ENCODE data around the gene TBX1. TPM values are rescaled to one million over a fixed set of nuclear protein-coding genes. Genes with fewer than 3 reads are reported as not detected.
A peak's percentile ranks its signal among the peaks of the same experiment; 100 is the strongest.

TBX1 gene
- total RNA-seq, 1 experiment from 2014 or later: 0.74 TPM

DNA sequence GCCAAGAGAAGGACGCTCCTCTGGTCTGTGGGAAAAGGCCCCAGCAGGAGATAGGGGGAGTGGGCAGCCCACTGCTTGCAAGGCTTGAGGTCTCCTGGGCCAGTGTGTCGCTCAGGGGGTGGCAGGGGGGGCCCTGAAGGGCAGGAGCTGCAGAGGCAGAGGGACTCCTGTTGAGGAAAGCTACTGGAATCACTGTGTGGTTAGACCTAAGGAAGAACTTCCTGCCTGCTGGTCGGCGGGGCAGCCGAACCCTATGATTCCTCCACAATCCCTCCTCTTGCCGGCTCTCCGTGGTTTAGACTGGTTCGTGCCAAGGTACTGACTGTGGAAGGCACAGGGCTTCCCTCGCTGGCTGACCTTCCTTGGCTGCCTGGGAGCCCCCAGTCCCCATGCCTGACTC, 31.1 kb upstream of the TBX1 start:
- Histone ChIP-seq H3K4me3 (no peak overlapping the region), H3K79me2 (ENCODE audit: low read depth) (no peaks in the 10 kb centered on the region), H3K27ac (no peak overlapping the region), H4K20me1 (ENCODE audit: insufficient read depth) (no peaks in the 10 kb centered on the region), H3K9me3 (ENCODE audit: insufficient read depth, low read depth) (no peaks in the 10 kb centered on the region), H3K9me2 (ENCODE audit: insufficient read depth) (no peaks in the 10 kb centered on the region), H3K36me3 (ENCODE audit: low read depth) (no peaks in the 10 kb centered on the region), H3K4me2 (no peak overlapping the region), H3K4me1 (replicated peaks; ENCODE audit: insufficient read depth) (peaks cover 6% of the 10 kb centered on the region), H3F3A (ENCODE audit: insufficient read depth, low read depth) (no peaks in the 10 kb centered on the region), H2AFZ (no peak overlapping the region), H3K27me3 (ENCODE audit: insufficient read depth, low read depth) (no peaks in the 10 kb centered on the region)
- no TSS peak for BruUV-seq (replicated peaks)
- ChIA-PET POLR2A (ENCODE audit: unreplicated experiment) (no interaction called here), CTCF (no interaction called here)
- no peak for TF ChIP-seq EZH2 (IDR thresholded peaks at IDR 0.05; ENCODE audit: low read depth)
- TF ChIP-seq, protein P1, sequence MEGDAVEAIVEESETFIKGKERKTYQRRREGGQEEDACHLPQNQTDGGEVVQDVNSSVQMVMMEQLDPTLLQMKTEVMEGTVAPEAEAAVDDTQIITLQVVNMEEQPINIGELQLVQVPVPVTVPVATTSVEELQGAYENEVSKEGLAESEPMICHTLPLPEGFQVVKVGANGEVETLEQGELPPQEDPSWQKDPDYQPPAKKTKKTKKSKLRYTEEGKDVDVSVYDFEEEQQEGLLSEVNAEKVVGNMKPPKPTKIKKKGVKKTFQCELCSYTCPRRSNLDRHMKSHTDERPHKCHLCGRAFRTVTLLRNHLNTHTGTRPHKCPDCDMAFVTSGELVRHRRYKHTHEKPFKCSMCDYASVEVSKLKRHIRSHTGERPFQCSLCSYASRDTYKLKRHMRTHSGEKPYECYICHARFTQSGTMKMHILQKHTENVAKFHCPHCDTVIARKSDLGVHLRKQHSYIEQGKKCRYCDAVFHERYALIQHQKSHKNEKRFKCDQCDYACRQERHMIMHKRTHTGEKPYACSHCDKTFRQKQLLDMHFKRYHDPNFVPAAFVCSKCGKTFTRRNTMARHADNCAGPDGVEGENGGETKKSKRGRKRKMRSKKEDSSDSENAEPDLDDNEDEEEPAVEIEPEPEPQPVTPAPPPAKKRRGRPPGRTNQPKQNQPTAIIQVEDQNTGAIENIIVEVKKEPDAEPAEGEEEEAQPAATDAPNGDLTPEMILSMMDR (conservative IDR thresholded peaks at IDR 0.05): no peak
- intact Hi-C loops (cut with micrococcal nuclease; ENCODE audit: unreplicated experiment): no loop called here
- no peak for DNase-seq

DNA sequence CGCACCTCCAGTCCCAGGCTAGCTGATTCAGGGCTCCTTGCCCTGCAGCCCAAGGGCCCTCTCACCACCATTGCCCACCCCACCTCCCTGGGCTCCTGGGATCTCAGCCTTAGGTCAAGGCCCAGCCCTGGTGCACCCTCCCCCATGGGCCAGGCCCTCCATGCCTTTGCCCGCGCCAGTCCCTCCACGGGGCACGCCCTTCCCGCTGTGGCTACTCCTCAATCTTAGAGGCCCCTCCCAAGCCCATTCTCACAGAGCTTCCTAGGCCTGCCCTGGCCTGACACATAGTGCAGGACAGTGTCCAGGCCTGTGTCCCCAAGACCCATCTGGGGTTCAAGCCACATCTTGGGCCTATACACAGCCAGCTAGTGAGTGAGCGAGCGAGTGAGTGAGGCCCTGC, 30.4 kb upstream of the TBX1 start:
- Histone ChIP-seq H3F3A (ENCODE audit: insufficient read depth, low read depth) (no peaks in the 10 kb centered on the region), H3K36me3 (ENCODE audit: low read depth) (no peaks in the 10 kb centered on the region), H3K4me1 (replicated peaks; ENCODE audit: insufficient read depth) (peaks cover 6% of the 10 kb centered on the region), H3K9me3 (ENCODE audit: insufficient read depth, low read depth) (no peaks in the 10 kb centered on the region), H3K4me3 (no peak overlapping the region; the same call in 1 of the 2 replicates), H3K27ac (no peak overlapping the region), H2AFZ (no peak overlapping the region), H3K79me2 (ENCODE audit: low read depth) (no peaks in the 10 kb centered on the region), H4K20me1 (ENCODE audit: insufficient read depth) (no peaks in the 10 kb centered on the region), H3K27me3 (ENCODE audit: insufficient read depth, low read depth) (no peaks in the 10 kb centered on the region), H3K9me2 (ENCODE audit: insufficient read depth) (no peaks in the 10 kb centered on the region), H3K4me2 (peak overlapping the region; percentile 74; the same call in 1 of the 2 replicates)
- ChIA-PET POLR2A (ENCODE audit: unreplicated experiment) (interaction anchor here (0.7 to 0.8 kb wide), 2 partner anchors 38 to 182 kb away, joined by 4 to 18 read pairs; no protein-coding TSS in a partner anchor), CTCF (interaction anchor here (0.6 to 1.2 kb wide), 3 partner anchors 180 to 218 kb away, joined by 4 to 10 read pairs (median 6); no protein-coding TSS in a partner anchor)
- TF ChIP-seq, protein P1 (conservative IDR thresholded peaks at IDR 0.05): no peak
- TF ChIP-seq EZH2 (IDR thresholded peaks at IDR 0.05; ENCODE audit: low read depth): no peak
- DNase-seq: no peak
- intact Hi-C loops (cut with micrococcal nuclease; ENCODE audit: unreplicated experiment): loop anchor here (1.0 kb wide), 3 partner anchors 37 to 217 kb away; no protein-coding TSS in a partner anchor
- no TSS peak for BruUV-seq (replicated peaks)

DNA sequence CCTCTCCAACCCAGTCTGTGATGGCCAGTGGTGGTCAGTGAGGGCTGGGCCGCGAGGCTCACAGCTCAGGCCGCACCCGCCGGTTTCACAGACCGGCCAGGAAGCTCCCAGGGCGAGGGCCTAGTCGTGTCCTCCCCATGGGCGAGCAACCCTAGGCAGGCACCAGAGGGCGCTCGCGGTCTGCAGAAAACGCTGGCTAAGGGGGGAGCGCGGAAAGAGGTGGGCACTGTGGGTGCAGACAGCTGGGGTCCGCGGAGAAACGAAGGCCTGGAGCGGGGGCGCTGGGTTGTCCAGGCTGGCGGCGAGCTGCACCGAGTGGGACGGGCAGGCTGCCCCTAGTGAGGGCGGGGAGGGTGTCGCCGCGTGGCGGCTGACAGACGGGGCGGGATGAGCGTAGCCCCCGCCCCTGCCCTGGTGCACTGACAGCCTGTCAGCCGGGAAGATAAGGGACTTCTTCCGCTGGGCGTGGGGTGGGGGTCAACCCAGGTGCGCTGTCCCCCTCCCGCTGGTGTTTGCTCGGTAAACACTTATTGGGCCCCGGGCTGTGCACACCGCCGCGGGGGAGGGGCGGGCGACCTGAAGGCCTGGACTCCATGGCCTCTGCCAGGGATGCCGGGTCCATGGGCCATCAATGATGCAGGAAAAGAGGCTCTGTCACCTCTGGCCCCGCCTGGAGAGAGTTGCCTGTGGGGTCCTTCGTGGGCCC, 29.8 kb upstream of the TBX1 start:
- no peak overlapping the region for H2AFZ ChIP-seq
- no peak overlapping the region for H3K27ac ChIP-seq
- no peaks in the 10 kb centered on the region for H3K36me3 ChIP-seq (ENCODE audit: low read depth)
- POLR2A ChIA-PET (ENCODE audit: unreplicated experiment): interaction anchor here (0.7 to 0.8 kb wide), 2 partner anchors 39 to 182 kb away, joined by 4 to 18 read pairs; no protein-coding TSS in a partner anchor
- peaks cover 6% of the 10 kb centered on the region for H3K4me1 ChIP-seq (replicated peaks; ENCODE audit: insufficient read depth)
- no peaks in the 10 kb centered on the region for H3K9me3 ChIP-seq (ENCODE audit: insufficient read depth, low read depth)
- no peaks in the 10 kb centered on the region for H3K27me3 ChIP-seq (ENCODE audit: insufficient read depth, low read depth)
- H3K79me2 ChIP-seq (ENCODE audit: low read depth): no peaks in the 10 kb centered on the region
- CTCF ChIA-PET: interaction anchor here (0.6 to 1.2 kb wide), 4 partner anchors 151 to 217 kb away, joined by 4 to 10 read pairs (median 5); no protein-coding TSS in a partner anchor
- no peak for TF ChIP-seq EZH2 (IDR thresholded peaks at IDR 0.05; ENCODE audit: low read depth)
- TF ChIP-seq, protein P1 (conservative IDR thresholded peaks at IDR 0.05): peak; percentile 89
- no TSS peak for BruUV-seq (replicated peaks)
- H3F3A ChIP-seq (ENCODE audit: insufficient read depth, low read depth): no peaks in the 10 kb centered on the region
- DNase-seq: peak in 1 of 2 experiments; percentile 75
- no peaks in the 10 kb centered on the region for H3K9me2 ChIP-seq (ENCODE audit: insufficient read depth)
- H4K20me1 ChIP-seq (ENCODE audit: insufficient read depth): no peaks in the 10 kb centered on the region
- H3K4me3 ChIP-seq: peak overlapping the region; percentile 48; the same call in 1 of the 2 replicates
- H3K4me2 ChIP-seq: peak overlapping the region; percentile 74
- intact Hi-C loops (cut with micrococcal nuclease; ENCODE audit: unreplicated experiment): loop anchor here (1.0 kb wide), 3 partner anchors 36 to 216 kb away; no protein-coding TSS in a partner anchor
